SK-N-SH (cell line): Measurements from ENCODE around the gene TFEB.

Experiments
- CTCF ChIP-seq: fragments of 200-600 bp; sonication (generic); IDR thresholded peaks from 2 replicates; pipeline ENCODE4 v1.6.1; 2017; ENCODE audit warnings: antibody characterized with exemption, mild to moderate bottlenecking, moderate library complexity
- MEF2A ChIP-seq: IDR thresholded peaks from 2 replicates; pipeline ENCODE4 v1.4.0; 2012; ENCODE audit warnings: low read depth, borderline replicate concordance
- MXI1 ChIP-seq: IDR thresholded peaks from 2 replicates; pipeline ENCODE4 v1.6.1; 2012; ENCODE audit warnings: mild to moderate bottlenecking, low read depth, low read length, improper control_type of control experiment
- NFIC ChIP-seq: IDR thresholded peaks from 2 replicates; pipeline ENCODE4 v1.4.0; 2012; ENCODE audit warnings: borderline replicate concordance
- RAD21 ChIP-seq: IDR thresholded peaks from 2 replicates; pipeline ENCODE4 v1.6.1; 2012; ENCODE audit warnings: mild to moderate bottlenecking, low read length
- SMC3 ChIP-seq: IDR thresholded peaks from 2 replicates; pipeline ENCODE4 v1.6.1; 2012; ENCODE audit warnings: low read depth, low read length, improper control_type of control experiment
- USF1 ChIP-seq: IDR thresholded peaks from 2 replicates; pipeline ENCODE4 v1.4.0; 2012; ENCODE audit warnings: low read depth, borderline replicate concordance
- USF2 ChIP-seq: fragments of 150-350 bp; IDR thresholded peaks from 2 replicates; pipeline ENCODE4 v1.6.1; 2017; ENCODE audit warnings: antibody characterized with exemption, low read length, low read depth, borderline replicate concordance

GRCh38 chr6:41779788-41780550 is 44.6 kb upstream of the TFEB start, which contains the start of gene FRS3:
- no peak for TF ChIP-seq USF1
- peak; percentile 85 for TF ChIP-seq RAD21
- TF ChIP-seq CTCF: peak; percentile 86
- no peak for TF ChIP-seq USF2
- TF ChIP-seq MEF2A: no peak
- peak; percentile 84 for TF ChIP-seq SMC3
- no peak for TF ChIP-seq NFIC
- no peak; the same call in 1 of the 2 replicates for TF ChIP-seq MXI1
